NCI-H748 (cell line): ENCODE data around the gene RASGRP4.
"Not testable (repeated sequence)": the region's sequence is repeated elsewhere in the genome, so short reads cannot be mapped to it uniquely, and the experiment has no call there.

Experiments
- DNase-seq: peaks from one replicate; lab custom pipeline; 2025; ENCODE audit not compliant: unreplicated experiment; lab: John Stamatoyannopoulos, UW

Gene RASGRP4

DNA sequence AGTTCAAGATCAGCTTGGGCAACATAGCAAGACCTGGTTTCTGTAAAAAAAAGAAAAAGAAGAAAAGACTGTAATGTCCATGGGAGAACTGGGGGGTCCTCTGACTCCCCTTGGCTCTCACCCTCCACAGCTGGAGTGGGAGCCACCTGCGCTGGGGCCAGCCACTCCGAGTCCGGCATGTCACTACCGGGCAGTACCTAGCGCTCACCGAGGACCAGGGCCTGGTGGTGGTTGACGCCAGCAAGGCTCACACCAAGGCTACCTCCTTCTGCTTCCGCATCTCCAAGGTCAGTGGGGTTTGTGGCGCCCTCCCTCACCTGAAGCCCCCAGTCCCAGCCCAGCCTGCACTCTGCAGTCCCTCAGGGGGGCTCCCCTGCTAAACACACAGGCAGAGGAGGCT lies 22.2 kb upstream of the RASGRP4 start:
- no peak for DNase-seq

GRCh38 chr19:38445362-38445761 lies 19.3 kb upstream of the RASGRP4 start:
- no peak for DNase-seq

DNA sequence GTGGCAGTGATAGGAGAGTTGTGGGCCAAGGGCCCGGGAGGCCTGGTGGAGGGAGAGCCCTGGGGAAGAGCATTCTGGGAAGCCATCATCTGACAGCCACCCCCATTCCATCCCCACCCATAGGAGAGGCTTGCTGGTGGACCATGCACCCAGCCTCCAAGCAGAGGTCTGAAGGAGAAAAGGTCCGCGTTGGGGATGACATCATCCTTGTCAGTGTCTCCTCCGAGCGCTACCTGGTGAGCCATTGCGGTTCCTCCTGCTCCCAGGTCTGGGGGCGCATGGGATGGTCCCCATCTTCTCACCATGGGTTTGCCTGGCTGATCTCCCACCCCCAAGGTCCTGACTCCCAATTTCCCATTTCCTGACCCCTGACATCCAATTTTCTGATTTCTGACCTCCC lies 18.0 kb upstream of the RASGRP4 start:
- DNase-seq, result no peak

- no peak for DNase-seq
These were observed 17.5 kb upstream of the RASGRP4 start for GRCh38 chr19:38443458-38443999.

GRCh38 chr19:38442736-38443135 lies 16.7 kb upstream of the RASGRP4 start:
- no peak for DNase-seq

DNA sequence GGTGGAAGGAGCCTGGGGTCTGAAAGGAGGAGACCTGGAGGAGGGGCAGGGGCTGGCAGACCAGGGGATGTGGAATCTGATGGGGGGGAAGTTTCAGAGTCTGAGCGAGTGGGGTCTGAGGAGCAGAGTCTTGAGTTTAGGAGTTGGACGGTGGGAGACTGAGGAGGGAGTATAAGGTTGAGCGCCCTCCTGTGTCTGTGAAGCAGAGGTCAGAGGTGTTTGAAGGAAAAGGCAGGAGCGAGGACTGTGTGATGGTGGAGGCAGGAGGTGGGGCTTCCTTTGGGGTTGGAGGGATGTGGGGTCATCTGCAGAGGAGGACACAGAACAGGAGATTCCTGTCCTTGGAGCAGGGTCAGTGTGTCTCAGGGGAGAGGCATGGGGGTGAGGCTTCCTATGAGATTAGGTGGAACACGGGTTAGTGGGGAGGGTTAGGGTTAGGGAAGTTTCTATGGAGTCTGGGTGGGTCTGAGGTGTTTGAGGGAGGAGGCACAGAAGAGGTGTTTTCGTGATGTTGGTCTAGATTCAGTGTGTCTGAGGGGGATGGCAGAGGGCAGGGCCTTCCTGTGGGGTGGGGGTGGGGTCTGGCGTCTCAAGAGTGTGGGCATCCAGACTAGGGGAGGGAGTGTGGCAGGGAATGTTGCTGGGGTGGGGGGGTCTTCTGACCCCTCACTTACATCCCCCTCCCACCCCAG lies 15.8 kb upstream of the RASGRP4 start:
- DNase-seq, result no peak

DNA sequence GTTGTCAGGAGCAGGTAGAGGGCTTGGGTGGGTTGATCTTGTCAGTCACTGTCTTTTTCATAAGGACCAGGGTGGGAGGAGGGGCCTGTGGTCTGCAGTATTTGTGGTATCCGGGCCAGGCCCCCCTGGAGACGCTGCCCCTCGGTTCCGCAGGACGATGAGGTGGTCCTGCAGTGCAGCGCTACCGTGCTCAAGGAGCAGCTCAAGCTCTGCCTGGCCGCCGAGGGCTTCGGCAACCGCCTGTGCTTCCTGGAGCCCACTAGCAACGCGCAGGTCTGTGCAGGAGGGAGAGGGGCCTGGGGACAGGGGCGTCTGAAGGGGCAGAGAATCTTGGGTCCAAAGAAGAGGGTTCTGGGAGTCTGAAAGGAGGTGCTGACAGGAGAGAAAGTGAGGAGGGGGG lies 14.6 kb upstream of the RASGRP4 start:
- DNase-seq, result no peak

DNA sequence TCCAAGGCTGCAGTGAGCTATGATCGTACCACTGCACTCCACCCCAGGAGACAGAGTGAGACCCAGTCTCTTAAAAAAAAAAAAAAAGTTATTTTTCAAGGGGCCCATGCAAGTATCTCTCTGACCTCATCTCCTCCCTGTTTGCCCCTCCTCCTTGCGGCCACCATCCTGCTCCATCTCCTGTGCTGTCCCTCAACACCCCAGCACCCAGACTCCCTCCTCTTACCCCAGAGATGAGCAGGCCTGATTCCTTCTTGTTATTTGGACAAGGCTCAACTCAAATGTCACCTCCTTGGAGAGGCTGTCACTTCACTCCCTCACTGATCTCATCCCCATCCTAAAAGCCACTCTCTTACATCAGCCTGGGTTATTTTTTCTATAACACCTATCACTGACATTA lies 11.9 kb upstream of the RASGRP4 start:
- DNase-seq, result no peak

- DNase-seq, result no peak
These were observed 11.3 kb upstream of the RASGRP4 start for GRCh38 chr19:38437295-38437694.

- peak; percentile 27 for DNase-seq
These were observed 8.6 kb upstream of the RASGRP4 start for GRCh38 chr19:38434549-38435051.

DNA sequence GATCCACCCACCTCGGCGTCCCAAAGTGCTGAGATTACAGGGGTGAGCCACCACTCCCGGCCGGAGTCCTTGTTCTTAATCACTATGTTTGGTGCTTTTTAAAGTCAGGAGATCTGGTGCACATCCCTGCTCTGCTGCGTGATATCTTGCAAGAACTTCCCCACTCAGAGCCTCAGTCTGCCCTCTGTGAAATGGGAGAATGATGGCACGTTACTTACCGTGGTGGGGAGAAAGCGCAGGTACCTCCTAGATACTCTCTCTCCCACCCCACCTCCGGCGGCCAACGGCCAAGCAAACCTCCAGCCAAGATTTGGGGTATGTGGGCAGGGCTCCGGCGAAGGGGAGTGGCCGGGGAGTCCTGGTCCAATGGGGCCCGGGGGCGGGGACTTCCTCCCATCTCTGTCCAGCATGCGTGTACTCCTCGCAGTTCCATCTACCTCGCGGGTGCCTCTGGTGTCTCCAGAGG lies 7.3 kb upstream of the RASGRP4 start, which contains the start of gene RYR1:
Gene RYR1 (plus strand): TSS at position 424 of the 466 bp plus-strand sequence. CDS start 139 bp downstream, outside the sequence.
- DNase-seq, result no peak

- no peak for DNase-seq
These were observed 4.9 kb upstream of the RASGRP4 start for GRCh38 chr19:38430931-38431330.

DNA sequence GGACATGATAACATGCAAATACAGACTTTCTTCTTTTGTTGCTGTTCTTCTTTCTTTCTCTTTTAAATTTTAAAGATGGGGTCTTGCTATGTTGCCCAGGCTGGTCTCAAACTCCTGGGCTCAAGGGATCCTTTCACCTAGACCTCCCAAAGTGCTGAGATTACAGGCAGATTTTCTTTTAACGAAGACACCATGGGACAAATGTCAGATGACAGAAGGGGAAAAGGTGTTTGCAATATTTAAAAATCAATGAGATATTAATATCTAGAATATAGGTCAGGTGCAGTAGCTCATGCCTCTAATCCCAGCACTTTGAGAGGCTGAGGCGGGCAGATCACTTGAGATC lies 3.8 kb upstream of the RASGRP4 start:
- no peak for DNase-seq

- DNase-seq, result no peak
These were observed 3.2 kb upstream of the RASGRP4 start for GRCh38 chr19:38429055-38429810.

- not testable (repeated sequence) for DNase-seq
These were observed 1.1 kb upstream of the RASGRP4 start for GRCh38 chr19:38427035-38427677.

- no peak for DNase-seq
These were observed 703 bp downstream of the RASGRP4 start for GRCh38 chr19:38425222-38425809.

DNA sequence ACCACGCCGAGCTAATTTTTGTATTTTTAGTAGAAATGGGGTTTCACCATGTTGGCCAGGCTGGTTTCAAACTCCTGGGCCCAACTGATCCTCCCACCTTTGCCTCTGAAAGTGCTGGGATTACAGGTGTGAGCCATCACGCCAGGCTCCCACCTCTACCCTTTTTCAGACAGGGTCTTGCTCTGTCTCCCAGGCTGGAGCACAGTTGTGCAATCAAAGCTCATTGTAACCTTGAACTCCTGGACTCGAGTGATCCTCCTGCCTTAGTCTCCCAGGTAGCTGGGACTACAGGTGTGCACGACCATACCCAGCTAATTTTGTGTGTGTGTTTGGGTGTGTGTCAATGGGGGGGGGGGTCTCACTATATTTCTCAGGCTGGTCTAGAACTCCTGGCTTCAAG lies 1.7 kb downstream of the RASGRP4 start:
- no peak for DNase-seq

DNA sequence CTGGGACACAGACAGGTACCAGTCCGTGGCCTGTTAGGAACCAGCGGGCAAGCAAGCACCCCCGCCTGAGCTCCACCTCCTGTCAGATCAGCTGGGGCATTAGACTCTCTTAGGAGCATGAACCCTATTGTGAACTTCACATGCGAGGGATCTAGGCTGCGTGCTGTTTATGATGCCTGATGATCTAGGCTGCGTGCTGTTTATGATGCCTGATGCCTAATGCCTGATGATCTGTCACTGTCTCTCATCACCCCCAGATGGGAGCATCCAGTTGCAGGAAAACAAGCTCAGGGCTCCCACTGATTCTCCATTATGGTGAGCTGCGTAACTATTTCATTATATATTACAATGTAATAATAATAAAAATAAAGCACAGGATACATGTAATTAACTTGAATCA lies 3.6 kb downstream of the RASGRP4 start:
- no peak for DNase-seq

- DNase-seq, result no peak
These were observed 4.2 kb downstream of the RASGRP4 start for GRCh38 chr19:38421856-38422255.

GRCh38 chr19:38420935-38421334 lies 5.1 kb downstream of the RASGRP4 start:
- DNase-seq, result no peak
